SH-SY5Y (cell line): ENCODE results near the gene TBCD.

Experiments used
- GATA2 ChIP-seq: IDR thresholded peaks from 2 replicates; pipeline ENCODE4 v1.6.1; 2011; ENCODE audit warnings: mild to moderate bottlenecking, low read depth, low read length
- GATA3 ChIP-seq: IDR thresholded peaks from 2 replicates; pipeline ENCODE4 v1.6.1; 2011; ENCODE audit warnings: low read depth, mild to moderate bottlenecking, low read length, moderate library complexity

GRCh38 chr17:82943751-82944150 lies 191.9 kb downstream of the TBCD start:
- TF ChIP-seq GATA2: no peak
- no peak for TF ChIP-seq GATA3
